GM21390 (cell line): ENCODE measurements around the gene MCF2L2.
"Not testable (repeated sequence)": the region's sequence is repeated elsewhere in the genome, so short reads cannot be mapped to it uniquely, and the experiment has no call there.

Experiments used
- ATAC-seq: cut with Tn5 transposase; IDR thresholded peaks from one replicate; pipeline ENCODE4 v1.9.1; 2021; ENCODE audit not compliant: unreplicated experiment

The MCF2L2 gene

GRCh38 chr3:183372911-183373310 is 55.5 kb downstream of the MCF2L2 start:
- ATAC-seq = no peak

- ATAC-seq = not testable (repeated sequence)
Measured at GRCh38 chr3:183371600-183371968, 56.8 kb downstream of the MCF2L2 start.

- ATAC-seq = no peak
Measured at GRCh38 chr3:183370391-183370790, 58.0 kb downstream of the MCF2L2 start.

GRCh38 chr3:183369627-183370026 is 58.8 kb downstream of the MCF2L2 start:
- ATAC-seq = no peak

- no peak for ATAC-seq
Measured at GRCh38 chr3:183369117-183369516, 59.3 kb downstream of the MCF2L2 start.

GRCh38 chr3:183360971-183361624 is 67.3 kb downstream of the MCF2L2 start:
- ATAC-seq = no peak

- ATAC-seq = no peak
Measured at GRCh38 chr3:183359036-183359435, 69.4 kb downstream of the MCF2L2 start.

GRCh38 chr3:183357564-183358079 is 70.8 kb downstream of the MCF2L2 start:
- no peak for ATAC-seq

- no peak for ATAC-seq
Measured at GRCh38 chr3:183356920-183357319, 71.5 kb downstream of the MCF2L2 start.

- ATAC-seq = no peak
Measured at GRCh38 chr3:183354874-183355273, 73.5 kb downstream of the MCF2L2 start.

GRCh38 chr3:183354325-183354831 is 74.0 kb downstream of the MCF2L2 start:
- ATAC-seq = no peak

GRCh38 chr3:183353421-183353820 is 75.0 kb downstream of the MCF2L2 start:
- ATAC-seq = no peak

- no peak for ATAC-seq
Measured at GRCh38 chr3:183350164-183350563, 78.3 kb downstream of the MCF2L2 start.

- no peak for ATAC-seq
Measured at GRCh38 chr3:183349421-183350157, 78.8 kb downstream of the MCF2L2 start.

GRCh38 chr3:183342824-183343223 is 85.6 kb downstream of the MCF2L2 start:
- ATAC-seq = no peak

- ATAC-seq = no peak
Measured at GRCh38 chr3:183341545-183342288, 86.7 kb downstream of the MCF2L2 start.

- ATAC-seq = no peak
Measured at GRCh38 chr3:183340222-183340621, 88.2 kb downstream of the MCF2L2 start.

GRCh38 chr3:183339461-183340086 is 88.8 kb downstream of the MCF2L2 start:
- no peak for ATAC-seq

GRCh38 chr3:183338520-183338919 is 89.9 kb downstream of the MCF2L2 start:
- ATAC-seq = no peak

GRCh38 chr3:183332487-183332886 is 95.9 kb downstream of the MCF2L2 start:
- no peak for ATAC-seq

GRCh38 chr3:183331498-183331897 is 96.9 kb downstream of the MCF2L2 start:
- no peak for ATAC-seq
